Measurements from ENCODE around the gene CDYL2. TPM values are rescaled to one million over a fixed set of nuclear protein-coding genes. Genes with fewer than 3 reads are reported as not detected.

CDYL2 gene
- total RNA-seq, 2 donors from 2014 or later: 9.9 to 12.8 TPM

DNA sequence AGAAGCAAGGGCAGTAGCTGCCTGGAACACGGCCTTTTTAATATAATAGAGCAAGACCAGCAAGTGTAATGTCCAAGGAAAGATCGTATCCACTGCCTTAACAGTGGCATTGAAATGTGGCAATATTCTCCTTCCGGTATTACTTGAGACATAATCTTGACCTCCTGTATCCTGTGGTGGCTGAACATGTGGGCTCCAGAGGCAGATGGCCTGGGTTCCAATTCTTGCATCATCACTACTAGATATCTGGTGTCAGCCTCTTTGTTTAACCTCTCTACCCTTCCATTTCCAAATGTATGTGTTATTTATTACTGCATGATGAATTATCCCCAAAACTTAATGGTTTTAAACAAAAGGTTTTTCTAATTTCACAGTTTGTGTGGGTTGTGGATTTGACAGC lies 3.5 kb upstream of the CDYL2 start:
- Histone ChIP-seq H3K4me3 (ENCODE audit: low read length) (no peak overlapping the region), H3K27ac (ENCODE audit: low read depth, low read length) (no peak overlapping the region), H3K36me3 (ENCODE audit: control insufficient read depth, insufficient read depth, low read length) (no peaks in the 10 kb centered on the region), H3K9me3 (ENCODE audit: control insufficient read depth, low read length) (no peaks in the 10 kb centered on the region), H3K4me1 (ENCODE audit: control insufficient read depth, insufficient read depth, low read length) (no peaks in the 10 kb centered on the region), H3K9ac (ENCODE audit: extremely low read depth, low read length, poor library complexity, severe bottlenecking) (no peak overlapping the region), H3K27me3 (ENCODE audit: control insufficient read depth, insufficient read depth, low read length, poor library complexity, severe bottlenecking) (peaks cover 49% of the 10 kb centered on the region)
- Mint-ChIP-seq H3K36me3 (ENCODE audit: low read depth) (no peaks in the 10 kb centered on the region), H3K27ac (no peak overlapping the region), H3K4me1 (no peaks in the 10 kb centered on the region), H3K4me3 (no peak overlapping the region), H3K9me3 (no peaks in the 10 kb centered on the region), H3K27me3 (ENCODE audit: insufficient read depth) (peaks cover 42% of the 10 kb centered on the region)
- TF ChIP-seq, protein P1, sequence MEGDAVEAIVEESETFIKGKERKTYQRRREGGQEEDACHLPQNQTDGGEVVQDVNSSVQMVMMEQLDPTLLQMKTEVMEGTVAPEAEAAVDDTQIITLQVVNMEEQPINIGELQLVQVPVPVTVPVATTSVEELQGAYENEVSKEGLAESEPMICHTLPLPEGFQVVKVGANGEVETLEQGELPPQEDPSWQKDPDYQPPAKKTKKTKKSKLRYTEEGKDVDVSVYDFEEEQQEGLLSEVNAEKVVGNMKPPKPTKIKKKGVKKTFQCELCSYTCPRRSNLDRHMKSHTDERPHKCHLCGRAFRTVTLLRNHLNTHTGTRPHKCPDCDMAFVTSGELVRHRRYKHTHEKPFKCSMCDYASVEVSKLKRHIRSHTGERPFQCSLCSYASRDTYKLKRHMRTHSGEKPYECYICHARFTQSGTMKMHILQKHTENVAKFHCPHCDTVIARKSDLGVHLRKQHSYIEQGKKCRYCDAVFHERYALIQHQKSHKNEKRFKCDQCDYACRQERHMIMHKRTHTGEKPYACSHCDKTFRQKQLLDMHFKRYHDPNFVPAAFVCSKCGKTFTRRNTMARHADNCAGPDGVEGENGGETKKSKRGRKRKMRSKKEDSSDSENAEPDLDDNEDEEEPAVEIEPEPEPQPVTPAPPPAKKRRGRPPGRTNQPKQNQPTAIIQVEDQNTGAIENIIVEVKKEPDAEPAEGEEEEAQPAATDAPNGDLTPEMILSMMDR (conservative IDR thresholded peaks at IDR 0.05): no peak
- WGBS, 2 experiments (ENCODE audit: insufficient coverage in 1 of 2, insufficient read length in 1 of 2): 94 to 100% methylated on average over 3 of the region's 3 CpGs
- no peak for DNase-seq

DNA sequence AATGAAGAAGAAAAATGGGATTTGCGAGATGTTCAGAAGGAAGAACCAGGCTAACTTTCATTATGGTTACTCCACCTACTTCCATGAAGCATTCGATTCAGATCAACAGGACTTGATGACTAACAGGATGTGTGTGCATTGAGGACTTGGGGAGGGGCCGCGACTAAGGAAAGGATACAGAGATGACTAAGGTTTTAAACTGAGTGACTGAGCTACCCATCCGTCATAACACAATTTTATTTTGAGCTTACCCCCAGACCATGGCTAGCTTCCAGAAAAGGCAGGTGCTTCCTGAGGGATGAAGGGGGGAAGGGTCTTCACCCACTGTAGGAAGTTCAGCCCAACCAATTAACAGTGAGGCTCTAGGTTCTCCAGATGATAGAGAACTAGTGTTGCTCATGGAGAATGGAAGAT lies 2.5 kb upstream of the CDYL2 start:
- peaks cover 44% of the 10 kb centered on the region for H3K27me3 ChIP-seq (ENCODE audit: control insufficient read depth, insufficient read depth, low read length, poor library complexity, severe bottlenecking)

DNA sequence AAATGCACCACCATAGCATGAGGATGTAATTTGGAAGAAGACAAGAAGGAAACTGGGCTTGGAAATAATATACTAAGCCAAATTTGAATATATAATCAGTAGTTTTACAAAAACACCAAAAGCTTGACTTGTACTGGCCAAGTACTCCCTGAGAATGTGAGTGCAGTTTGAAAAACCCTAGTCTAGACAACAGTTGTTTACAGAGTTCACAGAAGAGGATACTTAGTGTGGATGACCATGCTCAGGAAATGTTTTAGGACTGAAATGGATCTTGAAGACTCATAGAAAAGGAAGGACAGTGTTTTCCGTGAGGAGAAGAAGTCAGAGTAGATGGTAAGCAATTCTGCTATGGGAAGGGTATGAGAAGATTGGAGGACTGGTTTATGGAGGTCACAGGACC lies 1.9 kb upstream of the CDYL2 start:
- Mint-ChIP-seq H3K36me3 (ENCODE audit: low read depth) (peaks cover 5% of the 10 kb centered on the region), H3K4me1 (no peaks in the 10 kb centered on the region), H3K27me3 (ENCODE audit: insufficient read depth) (peaks cover 34% of the 10 kb centered on the region), H3K9me3 (no peaks in the 10 kb centered on the region), H3K4me3 (no peak overlapping the region), H3K27ac (no peak overlapping the region)
- H3K36me3 ChIP-seq (ENCODE audit: control insufficient read depth, insufficient read depth, low read length): no peaks in the 10 kb centered on the region
- no peaks in the 10 kb centered on the region for H3K4me1 ChIP-seq (ENCODE audit: control insufficient read depth, insufficient read depth, low read length)
- H3K9me3 ChIP-seq (ENCODE audit: control insufficient read depth, low read length): no peaks in the 10 kb centered on the region
- H3K27ac ChIP-seq (ENCODE audit: low read depth, low read length): no peak overlapping the region
- peaks cover 41% of the 10 kb centered on the region for H3K27me3 ChIP-seq (ENCODE audit: control insufficient read depth, insufficient read depth, low read length, poor library complexity, severe bottlenecking)
- no peak overlapping the region for H3K4me3 ChIP-seq (ENCODE audit: low read length)
- 92 to 100% methylated on average over 1 of the region's 1 CpG for WGBS, 2 experiments (ENCODE audit: insufficient coverage in 1 of 2, insufficient read length in 1 of 2)
- TF ChIP-seq, protein P1 (conservative IDR thresholded peaks at IDR 0.05): no peak
- H3K9ac ChIP-seq (ENCODE audit: extremely low read depth, low read length, poor library complexity, severe bottlenecking): no peak overlapping the region
- DNase-seq: no peak

More for the DNA sequence above, 2.5 kb upstream of the CDYL2 start:
- Histone ChIP-seq H3K27ac (ENCODE audit: low read depth, low read length) (no peak overlapping the region), H3K4me3 (ENCODE audit: low read length) (no peak overlapping the region), H3K4me1 (ENCODE audit: control insufficient read depth, insufficient read depth, low read length) (no peaks in the 10 kb centered on the region), H3K36me3 (ENCODE audit: control insufficient read depth, insufficient read depth, low read length) (no peaks in the 10 kb centered on the region), H3K9me3 (ENCODE audit: control insufficient read depth, low read length) (no peaks in the 10 kb centered on the region), H3K9ac (ENCODE audit: extremely low read depth, low read length, poor library complexity, severe bottlenecking) (no peak overlapping the region)
- Mint-ChIP-seq H3K27ac (no peak overlapping the region), H3K4me3 (no peak overlapping the region), H3K9me3 (no peaks in the 10 kb centered on the region), H3K27me3 (ENCODE audit: insufficient read depth) (peaks cover 38% of the 10 kb centered on the region), H3K4me1 (no peaks in the 10 kb centered on the region), H3K36me3 (ENCODE audit: low read depth) (peaks cover 5% of the 10 kb centered on the region)
- TF ChIP-seq, protein P1 (conservative IDR thresholded peaks at IDR 0.05): no peak
- 84 to 88% methylated on average over 3 to 5 of the region's 5 CpGs for WGBS, 2 experiments (ENCODE audit: insufficient coverage in 1 of 2, insufficient read length in 1 of 2)
- no peak for DNase-seq

All from endodermal cell (in vitro differentiated cells).